B cell (primary cell): ENCODE results near the gene DKC1. TPM values are rescaled to one million over a fixed set of nuclear protein-coding genes. Genes with fewer than 3 reads are reported as not detected.

Experiments
- ATAC-seq: fragments of 200-7000 bp; cut with Tn5 transposase; one replicate; pipeline ENCODE4 v1.10.0; 2021; ENCODE audit warnings: low read depth, mild to moderate bottlenecking, moderate number of reproducible peaks, moderate library complexity
- CTCF ChIA-PET: fragments of 350-600 bp; sonication (Branson Sonifier 250); formaldehyde crosslinking; loops from one replicate; lab custom pipeline; 2021; ENCODE audit warnings: antibody characterized with exemption, inconsistent platforms; lab: Charles Lee
- POLR2A ChIA-PET: fragments of 350-600 bp; sonication (Branson Sonifier 250); formaldehyde crosslinking; loops from one replicate; lab custom pipeline; 2021; ENCODE audit warnings: antibody characterized with exemption; lab: Charles Lee
- DNase-seq: peaks from one replicate; pipeline ENCODE4 v3.0.0; 2013
- H2AFZ ChIP-seq: 2 replicates; pipeline ENCODE4 v1.6.1; 2012; ENCODE audit warnings: mild to moderate bottlenecking, low read depth, low read length; ENCODE audit not compliant: insufficient read depth, poor library complexity, severe bottlenecking
- H3K27ac ChIP-seq, 2 donors: 1 replicate in 1 of 2; 2 replicates in 1 of 2; pipeline ENCODE4 v1.5.1; 2012 to 2013; ENCODE audit warnings: low read length in 2 of 2, mild to moderate bottlenecking in 2 of 2, moderate library complexity in 1 of 2
- H3K27me3 ChIP-seq, 4 experiments: fragments of 200-600 bp in 1 of 4; sonication (generic) in 1 of 4; replicated peaks in 1 of 4; 1 replicate in 2 of 4; 2 replicates in 2 of 4; pipeline versions ENCODE4 v1.6.1 to v1.7.0; 2013 to 2016; ENCODE audit warnings: low read length in 3 of 4, mild to moderate bottlenecking in 2 of 4, mixed read lengths in 1 of 4, moderate library complexity in 1 of 4; ENCODE audit not compliant: insufficient read depth in 4 of 4, control insufficient read depth in 3 of 4; ENCODE audit errors: control extremely low read depth in 1 of 4
- H3K36me3 ChIP-seq, 2 experiments: replicated peaks in 1 of 2; 1 replicate in 1 of 2; 2 replicates in 1 of 2; pipeline versions ENCODE4 v1.6.1 to v1.7.1; 2013; ENCODE audit warnings: low read length in 1 of 2; ENCODE audit not compliant: insufficient read depth in 2 of 2, control insufficient read depth in 1 of 2; ENCODE audit errors: control extremely low read depth in 1 of 2, extremely low read depth in 1 of 2
- H3K4me1 ChIP-seq, 2 donors: fragments of 200-600 bp in 1 of 2; sonication (generic) in 1 of 2; 1 replicate in 1 of 2; 2 replicates in 1 of 2; pipeline versions ENCODE4 v1.5.1 to v1.6.1; 2013 to 2017; ENCODE audit warnings: low read length in 2 of 2; ENCODE audit not compliant: control insufficient read depth in 2 of 2, insufficient read depth in 2 of 2
- H3K4me2 ChIP-seq: replicated peaks from 2 replicates; pipeline ENCODE3; 2012; ENCODE audit warnings: mild to moderate bottlenecking, low read depth, low read length; ENCODE audit not compliant: poor library complexity, severe bottlenecking
- H3K4me3 ChIP-seq, 5 experiments: fragments of 200-600 bp in 1 of 5; sonication (generic) in 1 of 5; 1 replicate in 3 of 5; 2 replicates in 2 of 5; pipeline versions ENCODE4 v1.5.1 to v1.7.0; 2011 to 2016; ENCODE audit warnings: low read length in 4 of 5, mild to moderate bottlenecking in 4 of 5, low read depth in 2 of 5, control low read depth in 1 of 5, moderate library complexity in 1 of 5; ENCODE audit not compliant: insufficient read depth in 1 of 5; ENCODE audit errors: control extremely low read depth in 1 of 5, extremely low read depth in 1 of 5
- H3K79me2 ChIP-seq: fragments of 200-600 bp; sonication (generic); one replicate; pipeline ENCODE4 v1.6.0; 2016; ENCODE audit warnings: low read length; ENCODE audit not compliant: control insufficient read depth, insufficient read depth
- H3K9ac ChIP-seq: fragments of 200-600 bp; sonication (generic); 2 replicates; pipeline ENCODE4 v1.6.1; 2017; ENCODE audit warnings: mild to moderate bottlenecking, low read length, moderate library complexity
- H3K9me3 ChIP-seq, 3 donors: one replicate each; pipeline versions ENCODE4 v1.6.1 to v1.7.1; 2013; ENCODE audit warnings: low read length in 2 of 3; ENCODE audit not compliant: control insufficient read depth in 2 of 3, insufficient read depth in 1 of 3; ENCODE audit errors: control extremely low read depth in 1 of 3
- H4K20me1 ChIP-seq: 2 replicates; pipeline ENCODE4 v1.6.0; 2012; ENCODE audit warnings: mild to moderate bottlenecking, low read length; ENCODE audit not compliant: insufficient read depth, control insufficient read depth, poor library complexity, severe bottlenecking
- H3K27ac Mint-ChIP-seq: one replicate; pipeline ENCODE4 v1.8.0; 2021; ENCODE audit warnings: mixed read lengths
- H3K27me3 Mint-ChIP-seq: one replicate; pipeline ENCODE4 v1.8.0; 2021; ENCODE audit warnings: mixed read lengths
- H3K4me1 Mint-ChIP-seq: one replicate; pipeline ENCODE4 v1.8.0; 2021; ENCODE audit warnings: mixed read lengths
- H3K4me3 Mint-ChIP-seq: one replicate; pipeline ENCODE4 v1.8.0; 2021; ENCODE audit warnings: mixed read lengths
- H3K9me3 Mint-ChIP-seq: one replicate; pipeline ENCODE4 v1.8.0; 2022; ENCODE audit warnings: mixed read lengths; ENCODE audit not compliant: insufficient read depth
- CTCF ChIP-seq: fragments of 200-600 bp; IDR thresholded peaks from one replicate; pipeline ENCODE4 v1.8.0; 2022; ENCODE audit warnings: antibody characterized with exemption, mild to moderate bottlenecking
- EZH2 ChIP-seq: IDR thresholded peaks from 2 replicates; pipeline ENCODE4 v1.6.1; 2012; ENCODE audit warnings: borderline replicate concordance, low read depth, mild to moderate bottlenecking, moderate library complexity, low read length; ENCODE audit not compliant: insufficient read depth, poor library complexity, severe bottlenecking
- WGBS: methylation state at CpG from one replicate; pipeline ENCODE4 v1.1.5; 2013; ENCODE audit warnings: missing lambda C conversion rate; ENCODE audit not compliant: insufficient coverage; 5-methylcytosine and 5-hydroxymethylcytosine counted together
- intact Hi-C: fragments of 100-400 bp; cut with micrococcal nuclease; formaldehyde crosslinking; loops from one replicate; pipeline ENCODE4 v1.10.0; 2022
- polyA plus RNA-seq: library from polyadenylated mRNA; depleted of rRNA; stranded (reverse); fragments of >200 nt; gene quantifications from 2 replicates; pipeline ENCODE4 v1.2.3, GENCODE V29; 2012
- total RNA-seq, 2 donors: library from RNA; stranded (reverse); fragments of 120-200 nt in 1 of 2; gene quantifications; 1 replicate in 1 of 2; 2 replicates in 1 of 2; pipeline versions ENCODE4 v1.2.3 to v1.2.4, GENCODE V29; 2013 to 2022

The DKC1 gene
- total and polyA plus RNA-seq, 2 donors (not counting 1 experiment from before 2014, with no cell fraction given): 18.8 to 73.5 TPM

- Mint-ChIP-seq H3K4me3 (peak overlapping the region; percentile 85), H3K4me1 (peaks cover 28% of the 10 kb centered on the region), H3K9me3 (no peaks in the 10 kb centered on the region), H3K27me3 (no peaks in the 10 kb centered on the region), H3K27ac (no peak overlapping the region)
- Histone ChIP-seq H3K9me3 (no peaks in the 10 kb centered on the region), H3K4me2 (peak overlapping the region; percentile 86), H3K27ac (no peak overlapping the region), H2AFZ (peak overlapping the region; percentile 79), H4K20me1 (no peaks in the 10 kb centered on the region), H3K79me2 (no peaks in the 10 kb centered on the region), H3K36me3 (no peaks in the 10 kb centered on the region), H3K4me1 (peaks cover 16 to 21% of the 10 kb centered on the region in 2 donors), H3K27me3 (no peaks in the 10 kb centered on the region), H3K9ac (peak overlapping the region; percentile 68), H3K4me3 (peak overlapping the region; percentile 49 to 69 (median 65))
- TF ChIP-seq CTCF (no peak), EZH2 (no peak)
- ChIA-PET CTCF (no interaction called here), POLR2A (no interaction called here)
- intact Hi-C loops: loop anchor here (10.0 kb wide), 1 partner anchor 220 kb away; the partner anchor contains the start of genes F8 and FUNDC2
- no peak for DNase-seq
- ATAC-seq: no peak
- WGBS: 24% methylated on average over 3 of the region's 7 CpGs
These were observed 41.7 kb downstream of the DKC1 start for GRCh38 chrX:154804261-154804956.
